H1 (cell line): ENCODE results near the gene SCN1B. TPM values are rescaled to one million over a fixed set of nuclear protein-coding genes. Genes with fewer than 3 reads are reported as not detected.

ENCODE experiments used
- CREB1 ChIP-seq: IDR thresholded peaks from 2 replicates; pipeline ENCODE4 v1.6.1; 2012; ENCODE audit warnings: inconsistent platforms
- JUN ChIP-seq: IDR thresholded peaks from 2 replicates; pipeline ENCODE4 v1.6.1; 2011; ENCODE audit warnings: low read depth, mild to moderate bottlenecking, improper control_type of control experiment, low read length
- KDM4A ChIP-seq: IDR thresholded peaks from one replicate; pipeline ENCODE4 v1.7.1; 2012; ENCODE audit warnings: low read depth, mild to moderate bottlenecking, moderate library complexity, low read length, inconsistent platforms; ENCODE audit not compliant: severe bottlenecking
- KDM5A ChIP-seq: fragments of 200-600 bp; IDR thresholded peaks from 2 replicates; pipeline ENCODE4 v1.7.1; 2012; ENCODE audit warnings: mild to moderate bottlenecking, low read length, inconsistent platforms, mixed read lengths
- PHF8 ChIP-seq: fragments of 200-600 bp; sonication (generic); conservative IDR thresholded peaks from 2 replicates; pipeline ENCODE4 v1.7.1; 2012; ENCODE audit warnings: low read depth, mild to moderate bottlenecking, inconsistent platforms, low read length, moderate library complexity
- RAD21 ChIP-seq, 2 experiments: IDR thresholded peaks in 1 of 2; conservative IDR thresholded peaks in 1 of 2; 2 replicates each; pipeline ENCODE4 v1.6.1; 2011; ENCODE audit warnings: low read depth in 2 of 2, low read length in 2 of 2, improper control_type of control experiment in 1 of 2, inconsistent platforms in 1 of 2, mild to moderate bottlenecking in 1 of 2, moderate library complexity in 1 of 2
- SP1 ChIP-seq: IDR thresholded peaks from 2 replicates; pipeline ENCODE4 v1.6.1; 2011; ENCODE audit warnings: low read depth, low read length
- SP2 ChIP-seq: IDR thresholded peaks from 2 replicates; pipeline ENCODE4 v1.6.1; 2012; ENCODE audit warnings: mild to moderate bottlenecking, low read length, inconsistent platforms
- TCF12 ChIP-seq: IDR thresholded peaks from 2 replicates; pipeline ENCODE4 v1.6.1; 2011; ENCODE audit warnings: low read depth, mild to moderate bottlenecking, low read length
- polyA plus RNA-seq, 7 experiments: library from polyadenylated mRNA; depleted of rRNA in 3 of 7; stranded (reverse) in 5 of 7; unstranded in 2 of 7; fragments of >200 nt in 5 of 7; fragments of 200-250 nt in 2 of 7; gene quantifications; 1 replicate in 5 of 7; 2 replicates in 1 of 7; 4 replicates in 1 of 7; pipeline versions ENCODE4 v1.2.1 to v1.2.3, GENCODE V29; 2011 to 2013; ENCODE audit warnings: missing spikeins in 2 of 7, mixed read lengths in 2 of 7
- total RNA-seq: library from RNA; stranded (reverse); fragmentation: NEBNext Ultra II Directional; extraction: Animal tissue kit (Norgen Biotek cat#: 25700); gene quantifications from 2 replicates; pipeline ENCODE4 v1.2.1, GENCODE V29; 2021
- TF ChIP-seq, protein P1 (sequence below): fragments of 300-600 bp; sonication (generic); IDR thresholded peaks from 2 replicates; pipeline ENCODE4 v1.7.1; 2012; ENCODE audit warnings: low read length, moderate library complexity, mild to moderate bottlenecking, inconsistent platforms; ENCODE audit not compliant: insufficient replicate concordance

Gene SCN1B
- total and polyA plus RNA-seq, 2 of the 8 experiments (the other 6 are each of a cell fraction or from before 2014, with no cell fraction given), result 3.1 to 3.5 TPM

DNA sequence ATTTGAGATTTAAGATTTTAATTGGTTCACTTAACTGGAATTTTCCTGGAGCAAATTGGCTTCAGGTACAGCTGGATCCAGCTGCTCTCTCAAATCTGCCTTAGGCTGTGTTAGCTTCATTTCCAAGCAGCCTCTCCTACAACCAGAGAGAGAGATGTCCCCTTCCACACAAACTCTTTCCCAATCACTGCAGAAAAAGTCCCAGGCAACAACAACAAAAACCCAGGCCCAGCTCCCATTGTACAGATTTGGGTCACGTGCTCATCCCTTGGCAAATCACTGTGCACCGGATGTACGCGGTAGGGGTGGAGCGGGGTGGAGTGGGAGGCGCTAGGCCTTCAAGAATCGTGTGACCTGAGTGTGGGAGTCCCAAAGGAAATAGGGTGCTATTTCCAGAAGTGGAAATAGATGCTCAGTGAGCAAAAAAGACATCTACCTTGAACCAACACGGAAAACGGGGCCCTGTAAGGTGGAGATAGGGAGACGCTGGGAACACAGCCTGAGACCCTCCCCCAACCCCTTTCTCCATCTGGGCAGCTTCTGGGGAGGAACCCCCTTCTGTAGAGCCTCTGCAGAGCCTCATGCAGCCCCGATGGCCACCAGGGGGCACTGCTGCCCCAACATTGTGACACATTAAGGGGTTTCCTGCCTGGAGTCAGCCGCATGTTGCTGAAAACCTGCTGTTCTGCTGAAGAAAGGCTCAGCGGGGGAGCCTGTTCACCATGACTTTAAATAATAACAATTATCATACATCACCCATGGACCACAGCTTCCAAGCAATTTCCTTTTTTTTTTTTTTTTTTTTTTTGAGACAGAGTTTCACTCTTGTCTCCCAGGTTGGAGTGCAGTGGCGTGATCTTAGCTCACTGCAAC is 36.7 kb downstream of the SCN1B start (continued):
- TF ChIP-seq, protein P1, sequence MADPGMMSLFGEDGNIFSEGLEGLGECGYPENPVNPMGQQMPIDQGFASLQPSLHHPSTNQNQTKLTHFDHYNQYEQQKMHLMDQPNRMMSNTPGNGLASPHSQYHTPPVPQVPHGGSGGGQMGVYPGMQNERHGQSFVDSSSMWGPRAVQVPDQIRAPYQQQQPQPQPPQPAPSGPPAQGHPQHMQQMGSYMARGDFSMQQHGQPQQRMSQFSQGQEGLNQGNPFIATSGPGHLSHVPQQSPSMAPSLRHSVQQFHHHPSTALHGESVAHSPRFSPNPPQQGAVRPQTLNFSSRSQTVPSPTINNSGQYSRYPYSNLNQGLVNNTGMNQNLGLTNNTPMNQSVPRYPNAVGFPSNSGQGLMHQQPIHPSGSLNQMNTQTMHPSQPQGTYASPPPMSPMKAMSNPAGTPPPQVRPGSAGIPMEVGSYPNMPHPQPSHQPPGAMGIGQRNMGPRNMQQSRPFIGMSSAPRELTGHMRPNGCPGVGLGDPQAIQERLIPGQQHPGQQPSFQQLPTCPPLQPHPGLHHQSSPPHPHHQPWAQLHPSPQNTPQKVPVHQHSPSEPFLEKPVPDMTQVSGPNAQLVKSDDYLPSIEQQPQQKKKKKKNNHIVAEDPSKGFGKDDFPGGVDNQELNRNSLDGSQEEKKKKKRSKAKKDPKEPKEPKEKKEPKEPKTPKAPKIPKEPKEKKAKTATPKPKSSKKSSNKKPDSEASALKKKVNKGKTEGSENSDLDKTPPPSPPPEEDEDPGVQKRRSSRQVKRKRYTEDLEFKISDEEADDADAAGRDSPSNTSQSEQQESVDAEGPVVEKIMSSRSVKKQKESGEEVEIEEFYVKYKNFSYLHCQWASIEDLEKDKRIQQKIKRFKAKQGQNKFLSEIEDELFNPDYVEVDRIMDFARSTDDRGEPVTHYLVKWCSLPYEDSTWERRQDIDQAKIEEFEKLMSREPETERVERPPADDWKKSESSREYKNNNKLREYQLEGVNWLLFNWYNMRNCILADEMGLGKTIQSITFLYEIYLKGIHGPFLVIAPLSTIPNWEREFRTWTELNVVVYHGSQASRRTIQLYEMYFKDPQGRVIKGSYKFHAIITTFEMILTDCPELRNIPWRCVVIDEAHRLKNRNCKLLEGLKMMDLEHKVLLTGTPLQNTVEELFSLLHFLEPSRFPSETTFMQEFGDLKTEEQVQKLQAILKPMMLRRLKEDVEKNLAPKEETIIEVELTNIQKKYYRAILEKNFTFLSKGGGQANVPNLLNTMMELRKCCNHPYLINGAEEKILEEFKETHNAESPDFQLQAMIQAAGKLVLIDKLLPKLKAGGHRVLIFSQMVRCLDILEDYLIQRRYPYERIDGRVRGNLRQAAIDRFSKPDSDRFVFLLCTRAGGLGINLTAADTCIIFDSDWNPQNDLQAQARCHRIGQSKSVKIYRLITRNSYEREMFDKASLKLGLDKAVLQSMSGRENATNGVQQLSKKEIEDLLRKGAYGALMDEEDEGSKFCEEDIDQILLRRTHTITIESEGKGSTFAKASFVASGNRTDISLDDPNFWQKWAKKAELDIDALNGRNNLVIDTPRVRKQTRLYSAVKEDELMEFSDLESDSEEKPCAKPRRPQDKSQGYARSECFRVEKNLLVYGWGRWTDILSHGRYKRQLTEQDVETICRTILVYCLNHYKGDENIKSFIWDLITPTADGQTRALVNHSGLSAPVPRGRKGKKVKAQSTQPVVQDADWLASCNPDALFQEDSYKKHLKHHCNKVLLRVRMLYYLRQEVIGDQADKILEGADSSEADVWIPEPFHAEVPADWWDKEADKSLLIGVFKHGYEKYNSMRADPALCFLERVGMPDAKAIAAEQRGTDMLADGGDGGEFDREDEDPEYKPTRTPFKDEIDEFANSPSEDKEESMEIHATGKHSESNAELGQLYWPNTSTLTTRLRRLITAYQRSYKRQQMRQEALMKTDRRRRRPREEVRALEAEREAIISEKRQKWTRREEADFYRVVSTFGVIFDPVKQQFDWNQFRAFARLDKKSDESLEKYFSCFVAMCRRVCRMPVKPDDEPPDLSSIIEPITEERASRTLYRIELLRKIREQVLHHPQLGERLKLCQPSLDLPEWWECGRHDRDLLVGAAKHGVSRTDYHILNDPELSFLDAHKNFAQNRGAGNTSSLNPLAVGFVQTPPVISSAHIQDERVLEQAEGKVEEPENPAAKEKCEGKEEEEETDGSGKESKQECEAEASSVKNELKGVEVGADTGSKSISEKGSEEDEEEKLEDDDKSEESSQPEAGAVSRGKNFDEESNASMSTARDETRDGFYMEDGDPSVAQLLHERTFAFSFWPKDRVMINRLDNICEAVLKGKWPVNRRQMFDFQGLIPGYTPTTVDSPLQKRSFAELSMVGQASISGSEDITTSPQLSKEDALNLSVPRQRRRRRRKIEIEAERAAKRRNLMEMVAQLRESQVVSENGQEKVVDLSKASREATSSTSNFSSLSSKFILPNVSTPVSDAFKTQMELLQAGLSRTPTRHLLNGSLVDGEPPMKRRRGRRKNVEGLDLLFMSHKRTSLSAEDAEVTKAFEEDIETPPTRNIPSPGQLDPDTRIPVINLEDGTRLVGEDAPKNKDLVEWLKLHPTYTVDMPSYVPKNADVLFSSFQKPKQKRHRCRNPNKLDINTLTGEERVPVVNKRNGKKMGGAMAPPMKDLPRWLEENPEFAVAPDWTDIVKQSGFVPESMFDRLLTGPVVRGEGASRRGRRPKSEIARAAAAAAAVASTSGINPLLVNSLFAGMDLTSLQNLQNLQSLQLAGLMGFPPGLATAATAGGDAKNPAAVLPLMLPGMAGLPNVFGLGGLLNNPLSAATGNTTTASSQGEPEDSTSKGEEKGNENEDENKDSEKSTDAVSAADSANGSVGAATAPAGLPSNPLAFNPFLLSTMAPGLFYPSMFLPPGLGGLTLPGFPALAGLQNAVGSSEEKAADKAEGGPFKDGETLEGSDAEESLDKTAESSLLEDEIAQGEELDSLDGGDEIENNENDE, result no peak
- no peak for TF ChIP-seq KDM4A
- TF ChIP-seq KDM5A, result no peak
- no peak for TF ChIP-seq SP2
- peak; percentile 93 to 97 for TF ChIP-seq RAD21 (IDR thresholded peaks at IDR 0.05 in 1 of 2, conservative IDR thresholded peaks at IDR 0.05 in 1 of 2; ENCODE audit: low read depth in 2 of 2, low read length in 2 of 2)
- no peak for TF ChIP-seq JUN
- TF ChIP-seq SP1, result no peak; the same call in 1 of the 2 replicates
- TF ChIP-seq TCF12, result 0 out of 2 replicates have a peak, but pooled peaks have one; percentile 36
- TF ChIP-seq PHF8, result no peak
- no peak; the same call in 1 of the 2 replicates for TF ChIP-seq CREB1
